Activated CD8-positive, alpha-beta T cell treated with anti-CD3 and anti-CD28 coated beads for 36 hours (primary cell): ENCODE measurements around the gene IMPG1. TPM values are rescaled to one million over a fixed set of nuclear protein-coding genes. Genes with fewer than 3 reads are reported as not detected.

Source experiments
- ATAC-seq: fragments of 200-7000 bp; cut with Tn5 transposase; one replicate; pipeline ENCODE4 v1.10.0; 2021; ENCODE audit warnings: mild to moderate bottlenecking, moderate library complexity
- CTCF ChIA-PET: fragments of 350-600 bp; sonication (Branson Sonifier 250); formaldehyde crosslinking; loops from one replicate; lab custom pipeline; 2021; ENCODE audit warnings: antibody characterized with exemption; lab: Charles Lee
- POLR2A ChIA-PET: fragments of 350-600 bp; sonication (Branson Sonifier 250); formaldehyde crosslinking; loops from one replicate; lab custom pipeline; 2021; ENCODE audit warnings: antibody characterized with exemption; lab: Charles Lee
- DNase-seq: peaks from one replicate; pipeline ENCODE4 v3.0.0-alpha.2; 2020
- H3K27ac Mint-ChIP-seq: one replicate; pipeline ENCODE4 v1.8.0; 2021; ENCODE audit warnings: mild to moderate bottlenecking, mixed read lengths
- H3K27me3 Mint-ChIP-seq: one replicate; pipeline ENCODE4 v1.8.0; 2021; ENCODE audit warnings: mixed read lengths
- H3K36me3 Mint-ChIP-seq: one replicate; pipeline ENCODE4 v1.8.0; 2021; ENCODE audit warnings: low read depth, mixed read lengths
- H3K4me1 Mint-ChIP-seq: one replicate; pipeline ENCODE4 v1.8.0; 2021; ENCODE audit warnings: low read depth, mixed read lengths
- H3K4me3 Mint-ChIP-seq: one replicate; pipeline ENCODE4 v1.8.0; 2021; ENCODE audit warnings: mild to moderate bottlenecking, moderate library complexity, mixed read lengths
- H3K9me3 Mint-ChIP-seq: one replicate; pipeline ENCODE4 v1.8.0; 2021; ENCODE audit warnings: mixed read lengths
- CTCF ChIP-seq: fragments of 200-600 bp; IDR thresholded peaks from one replicate; pipeline ENCODE4 v1.8.0; 2022; ENCODE audit warnings: antibody characterized with exemption, mild to moderate bottlenecking
- intact Hi-C: fragments of 100-400 bp; cut with micrococcal nuclease; formaldehyde crosslinking; loops from one replicate; pipeline ENCODE4 v1.10.0; 2022
- total RNA-seq, 2 experiments: library from RNA; stranded (reverse); gene quantifications; one replicate each; pipeline ENCODE4 v1.2.3, GENCODE V29; 2021

Gene IMPG1
- total RNA-seq, 2 experiments from 2014 or later, result not detected

GRCh38 chr6:75934643-75935472 is 137.6 kb downstream of the IMPG1 start:
- ChIA-PET CTCF (interaction anchor here (0.7 to 3.3 kb wide), 14 partner anchors 9 to 1523 kb away, joined by 3 to 21 read pairs (median 4); no protein-coding TSS in a partner anchor), POLR2A (no interaction called here)
- TF ChIP-seq CTCF, result peak; percentile 81
- ATAC-seq (peak; percentile 74), DNase-seq (peak; percentile 33)
- Mint-ChIP-seq H3K27ac (no peak overlapping the region), H3K9me3 (no peaks in the 10 kb centered on the region), H3K27me3 (peaks cover 31% of the 10 kb centered on the region), H3K4me3 (peak overlapping the region; percentile 31), H3K4me1 (peaks cover 7% of the 10 kb centered on the region), H3K36me3 (no peaks in the 10 kb centered on the region)
- intact Hi-C loops, result loop anchor here (5.0 kb wide), 1 partner anchor 1522 kb away; no protein-coding TSS in a partner anchor

- POLR2A ChIA-PET, result no interaction called here
- peaks cover 7% of the 10 kb centered on the region for H3K4me1 Mint-ChIP-seq
- no peak overlapping the region for H3K4me3 Mint-ChIP-seq
- intact Hi-C loops, result loop anchor here (5.0 kb wide), 1 partner anchor 1524 kb away; no protein-coding TSS in a partner anchor
- ATAC-seq (no peak), DNase-seq (no peak)
- peaks cover 30% of the 10 kb centered on the region for H3K27me3 Mint-ChIP-seq
- no peaks in the 10 kb centered on the region for H3K36me3 Mint-ChIP-seq
- no peak for TF ChIP-seq CTCF
- H3K9me3 Mint-ChIP-seq, result no peaks in the 10 kb centered on the region
- no peak overlapping the region for H3K27ac Mint-ChIP-seq
- CTCF ChIA-PET, result interaction anchor here (0.9 to 3.3 kb wide), 7 partner anchors 8 to 1526 kb away, joined by 3 to 21 read pairs (median 8); no protein-coding TSS in a partner anchor
Measured at GRCh38 chr6:75933387-75933975, 139.0 kb downstream of the IMPG1 start.

- Mint-ChIP-seq H3K27ac (no peak overlapping the region), H3K27me3 (peaks cover 30% of the 10 kb centered on the region), H3K4me3 (no peak overlapping the region), H3K4me1 (peaks cover 7% of the 10 kb centered on the region), H3K9me3 (no peaks in the 10 kb centered on the region), H3K36me3 (no peaks in the 10 kb centered on the region)
- peak; percentile 11 for DNase-seq
- no peak for ATAC-seq
- CTCF ChIA-PET, result interaction anchor here (2.1 to 2.4 kb wide), 2 partner anchors 15 to 38 kb away, joined by 5 to 6 read pairs; no protein-coding TSS in a partner anchor
- TF ChIP-seq CTCF, result peak; percentile 29
- intact Hi-C loops, result loop anchor here (5.0 kb wide), 1 partner anchor 1525 kb away; no protein-coding TSS in a partner anchor
- POLR2A ChIA-PET, result no interaction called here
Measured at GRCh38 chr6:75932067-75932466, 140.4 kb downstream of the IMPG1 start.

- H3K9me3 Mint-ChIP-seq, result no peaks in the 10 kb centered on the region
- peaks cover 7% of the 10 kb centered on the region for H3K4me1 Mint-ChIP-seq
- POLR2A ChIA-PET, result no interaction called here
- H3K27me3 Mint-ChIP-seq, result peaks cover 24% of the 10 kb centered on the region
- no peak overlapping the region for H3K27ac Mint-ChIP-seq
- intact Hi-C loops, result loop anchor here (5.0 kb wide), 1 partner anchor 1526 kb away; no protein-coding TSS in a partner anchor
- DNase-seq, result no peak
- TF ChIP-seq CTCF, result no peak
- H3K4me3 Mint-ChIP-seq, result no peak overlapping the region
- CTCF ChIA-PET, result interaction anchor here (0.7 to 2.4 kb wide), 3 partner anchors 15 to 37 kb away, joined by 3 to 6 read pairs (median 5); no protein-coding TSS in a partner anchor
- no peaks in the 10 kb centered on the region for H3K36me3 Mint-ChIP-seq
- ATAC-seq, result no peak
Measured at GRCh38 chr6:75931011-75931680, 141.3 kb downstream of the IMPG1 start.
